Measurements from ENCODE around the gene ELMO3. TPM values are rescaled to one million over a fixed set of nuclear protein-coding genes. Genes with fewer than 3 reads are reported as not detected.

ELMO3 gene
- total RNA-seq, 6 experiments from 2014 or later = 0.79 to 1.3 (median 1.1) TPM

GRCh38 chr16:67166598-67167168 is 32.2 kb upstream of the ELMO3 start:
- DNase-seq = no peak
- Mint-ChIP-seq H3K36me3 (ENCODE audit: low read depth) (no peaks in the 10 kb centered on the region), H3K4me1 (ENCODE audit: low read depth) (peaks cover 20% of the 10 kb centered on the region), H3K27me3 (ENCODE audit: insufficient read depth) (0 out of 2 replicates have a peak, but pooled peaks cover 10% of the 10 kb centered on the region), H3K9me3 (no peaks in the 10 kb centered on the region), H3K27ac (no peak overlapping the region), H3K4me3 (no peak overlapping the region)
- no peak for TF ChIP-seq CTCF (IDR thresholded peaks at IDR 0.05)

DNA sequence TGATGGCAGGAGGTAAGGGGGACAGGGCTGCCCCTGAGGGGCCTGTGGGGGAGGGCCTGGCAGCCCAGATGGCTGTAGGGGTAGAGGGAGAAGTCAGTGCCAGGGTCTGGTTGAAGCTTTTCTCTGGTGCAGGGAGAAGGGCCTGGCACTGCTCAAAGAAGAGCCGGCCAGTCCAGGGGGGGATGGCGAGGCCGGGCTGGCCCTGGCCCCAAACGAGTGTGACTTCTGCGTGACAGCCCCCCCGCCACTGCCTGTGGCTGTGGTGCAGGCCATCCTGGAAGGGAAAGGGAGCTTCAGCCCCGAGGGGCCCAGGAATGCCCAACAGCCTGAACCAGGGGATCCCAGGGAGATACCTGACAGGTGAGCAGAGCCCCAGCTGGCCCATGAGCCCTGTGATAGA is 31.3 kb upstream of the ELMO3 start:
- 0 out of 2 replicates have a peak, but pooled peaks cover 10% of the 10 kb centered on the region for H3K27me3 Mint-ChIP-seq (ENCODE audit: insufficient read depth)
- no peak for TF ChIP-seq CTCF (IDR thresholded peaks at IDR 0.05)

DNA sequence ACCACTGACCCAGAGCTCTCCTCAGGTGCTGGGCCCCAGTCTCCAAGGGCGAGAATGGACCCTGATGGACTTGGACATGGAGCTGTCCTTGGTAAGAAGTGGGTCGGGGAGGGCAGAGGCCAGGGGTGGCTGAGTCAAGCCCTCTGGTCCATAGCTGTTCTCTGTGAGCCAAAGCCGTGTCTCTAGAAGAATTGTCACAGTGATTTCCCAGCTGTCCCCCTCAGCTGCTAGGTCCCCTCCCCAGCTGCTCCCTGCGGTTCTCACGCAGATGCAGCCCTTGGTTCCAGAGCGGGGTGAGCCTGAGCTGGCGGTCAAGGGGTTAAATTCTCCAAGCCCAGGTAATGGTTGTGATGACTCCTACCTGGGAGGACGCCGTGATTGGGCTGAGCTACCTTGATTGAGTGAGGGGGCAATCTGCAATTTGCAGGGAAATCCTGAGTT is 29.9 kb upstream of the ELMO3 start:
- H3K27ac Mint-ChIP-seq = no peak overlapping the region
- no peak for TF ChIP-seq CTCF (IDR thresholded peaks at IDR 0.05)
- DNase-seq = no peak
- H3K9me3 Mint-ChIP-seq = no peaks in the 10 kb centered on the region
- H3K36me3 Mint-ChIP-seq (ENCODE audit: low read depth) = no peaks in the 10 kb centered on the region
- H3K27me3 Mint-ChIP-seq (ENCODE audit: insufficient read depth) = 0 out of 2 replicates have a peak, but pooled peaks cover 9% of the 10 kb centered on the region
- peaks cover 32% of the 10 kb centered on the region for H3K4me1 Mint-ChIP-seq (ENCODE audit: low read depth)
- H3K4me3 Mint-ChIP-seq = no peak overlapping the region

More for the DNA sequence above, 31.3 kb upstream of the ELMO3 start:
- no peaks in the 10 kb centered on the region for H3K36me3 Mint-ChIP-seq (ENCODE audit: low read depth)
- no peak overlapping the region for H3K4me3 Mint-ChIP-seq
- H3K27ac Mint-ChIP-seq = no peak overlapping the region
- no peak for DNase-seq
- H3K9me3 Mint-ChIP-seq = no peaks in the 10 kb centered on the region
- peaks cover 20% of the 10 kb centered on the region for H3K4me1 Mint-ChIP-seq (ENCODE audit: low read depth)

- Mint-ChIP-seq H3K36me3 (ENCODE audit: low read depth) (no peaks in the 10 kb centered on the region), H3K27ac (peak overlapping the region; percentile 89), H3K27me3 (ENCODE audit: insufficient read depth) (0 out of 2 replicates have a peak, but pooled peaks cover 8% of the 10 kb centered on the region), H3K9me3 (no peaks in the 10 kb centered on the region), H3K4me1 (ENCODE audit: low read depth) (peaks cover 33% of the 10 kb centered on the region), H3K4me3 (peak overlapping the region; percentile 92)
- no peak for DNase-seq
- peak; percentile 83 for TF ChIP-seq CTCF (IDR thresholded peaks at IDR 0.05)
Measured at GRCh38 chr16:67169642-67170167, 29.2 kb upstream of the ELMO3 start.

DNA sequence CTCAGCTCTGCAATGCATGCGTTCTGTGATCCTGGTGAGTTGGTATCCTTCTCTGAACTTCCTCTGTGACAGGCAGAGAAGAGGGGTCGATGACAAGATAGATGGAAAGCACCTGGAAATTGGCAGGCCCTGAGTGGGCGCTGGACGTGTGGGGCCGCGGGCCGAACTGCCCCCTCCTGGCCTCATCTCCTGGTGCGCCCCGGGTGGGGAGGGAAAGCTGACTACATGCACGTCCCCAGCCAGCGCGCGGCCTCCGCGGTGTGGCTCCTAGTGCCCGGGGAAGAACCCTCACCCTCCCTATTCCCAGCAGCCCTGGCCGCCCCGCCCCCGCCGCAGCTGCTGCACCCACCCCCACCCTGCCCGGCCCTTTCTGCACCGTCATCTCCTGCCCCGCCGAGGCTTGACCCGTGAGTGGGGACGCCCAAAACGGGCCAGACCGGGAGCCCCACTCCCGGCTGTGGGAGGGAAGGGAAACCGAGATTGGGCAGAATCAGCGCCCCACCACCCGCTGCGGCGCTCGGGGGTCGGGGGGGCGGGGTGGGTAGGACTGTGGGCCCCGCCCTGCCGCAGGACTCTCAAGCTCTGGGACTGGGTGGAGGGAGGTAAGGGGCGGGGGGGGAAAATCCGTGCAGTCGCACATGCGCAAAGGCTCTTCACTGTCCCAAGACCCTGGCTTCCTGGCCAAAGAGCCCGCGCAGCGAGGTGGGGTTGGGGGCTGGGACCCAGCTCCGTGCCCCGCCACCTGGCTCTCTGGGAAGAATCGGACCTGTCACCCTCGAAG is 28.6 kb upstream of the ELMO3 start, which contains the start of gene NOL3:
TSS of gene NOL3 (plus strand) at position 371 of the 781 bp plus-strand sequence.
- TF ChIP-seq CTCF (IDR thresholded peaks at IDR 0.05) = no peak
- Mint-ChIP-seq H3K27me3 (ENCODE audit: insufficient read depth) (0 out of 2 replicates have a peak, but pooled peaks cover 3% of the 10 kb centered on the region), H3K4me1 (ENCODE audit: low read depth) (peaks cover 33% of the 10 kb centered on the region), H3K36me3 (ENCODE audit: low read depth) (no peaks in the 10 kb centered on the region), H3K4me3 (peak within 1 kb of the TSS; percentile 92), H3K27ac (peak within 1 kb of the TSS; percentile 89), H3K9me3 (no peaks in the 10 kb centered on the region)
- peak; percentile 62 for DNase-seq
